Parathyroid adenoma (tissue), 2 donors: Measurements from ENCODE around the gene NR1I3.

Experiments
- H2AFZ ChIP-seq: fragments of 300-600 bp; sonication (generic); one replicate; pipeline ENCODE4 v1.7.0; 2017; ENCODE audit warnings: antibody characterized with exemption, mild to moderate bottlenecking
- H3K27ac ChIP-seq: fragments of 300-600 bp; sonication (generic); one replicate; pipeline ENCODE4 v1.7.0; 2017
- H3K27me3 ChIP-seq: fragments of 300-600 bp; sonication (generic); one replicate; pipeline ENCODE4 v1.7.0; 2017; ENCODE audit warnings: low read length; ENCODE audit not compliant: control insufficient read depth, insufficient read depth
- H3K36me3 ChIP-seq: fragments of 300-600 bp; sonication (generic); one replicate; pipeline ENCODE4 v1.7.0; 2017; ENCODE audit warnings: low read length; ENCODE audit not compliant: control insufficient read depth, insufficient read depth
- H3K4me1 ChIP-seq: fragments of 300-600 bp; sonication (generic); one replicate; pipeline ENCODE4 v1.7.0; 2017; ENCODE audit warnings: control low read depth
- H3K4me2 ChIP-seq: fragments of 300-600 bp; sonication (generic); one replicate; pipeline ENCODE4 v1.7.0; 2017; ENCODE audit warnings: low read length
- H3K4me3 ChIP-seq: fragments of 300-600 bp; sonication (generic); one replicate; pipeline ENCODE4 v1.7.0; 2017; ENCODE audit warnings: low read depth, low read length
- H3K79me2 ChIP-seq: fragments of 300-600 bp; sonication (generic); one replicate; pipeline ENCODE4 v1.7.0; 2017; ENCODE audit warnings: control low read depth
- H3K9ac ChIP-seq: fragments of 300-600 bp; sonication (generic); one replicate; pipeline ENCODE4 v1.7.0; 2017; ENCODE audit warnings: mild to moderate bottlenecking
- H3K9me3 ChIP-seq: fragments of 300-600 bp; sonication (generic); one replicate; pipeline ENCODE4 v1.7.0; 2017; ENCODE audit warnings: low read length; ENCODE audit not compliant: control insufficient read depth
- CTCF ChIP-seq: fragments of 300-600 bp; sonication (generic); IDR thresholded peaks from one replicate; pipeline ENCODE4 v1.7.0; 2017; ENCODE audit warnings: antibody characterized with exemption, mild to moderate bottlenecking
- donor health status: primary hyperparathyroidism.

Gene NR1I3

GRCh38 chr1:161241682-161242081, 3.7 kb upstream of the NR1I3 start:
- no peak overlapping the region for H3K4me2 ChIP-seq
- H2AFZ ChIP-seq: no peak overlapping the region
- no peaks in the 10 kb centered on the region for H3K36me3 ChIP-seq
- H3K4me3 ChIP-seq: no peak overlapping the region
- no peak overlapping the region for H3K9ac ChIP-seq
- H3K79me2 ChIP-seq: no peaks in the 10 kb centered on the region
- H3K27me3 ChIP-seq: no peaks in the 10 kb centered on the region
- H3K27ac ChIP-seq: no peak overlapping the region
- TF ChIP-seq CTCF: no peak
- no peaks in the 10 kb centered on the region for H3K4me1 ChIP-seq
- H3K9me3 ChIP-seq: no peaks in the 10 kb centered on the region

GRCh38 chr1:161235957-161236775, 1.8 kb downstream of the NR1I3 start:
- H3K9me3 ChIP-seq: no peaks in the 10 kb centered on the region
- no peaks in the 10 kb centered on the region for H3K79me2 ChIP-seq
- no peaks in the 10 kb centered on the region for H3K36me3 ChIP-seq
- H3K27ac ChIP-seq: no peak overlapping the region
- H3K4me1 ChIP-seq: no peaks in the 10 kb centered on the region
- no peak overlapping the region for H2AFZ ChIP-seq
- H3K4me2 ChIP-seq: no peak overlapping the region
- H3K4me3 ChIP-seq: no peak overlapping the region
- TF ChIP-seq CTCF: no peak
- no peak overlapping the region for H3K9ac ChIP-seq
- no peaks in the 10 kb centered on the region for H3K27me3 ChIP-seq

- Histone ChIP-seq H3K79me2 (no peaks in the 10 kb centered on the region), H3K27ac (no peak overlapping the region), H3K36me3 (no peaks in the 10 kb centered on the region), H3K9ac (no peak overlapping the region), H3K4me2 (no peak overlapping the region), H3K27me3 (no peaks in the 10 kb centered on the region), H3K4me3 (no peak overlapping the region), H2AFZ (no peak overlapping the region), H3K9me3 (no peaks in the 10 kb centered on the region), H3K4me1 (no peaks in the 10 kb centered on the region)
- no peak for TF ChIP-seq CTCF
Observed at GRCh38 chr1:161233102-161233501, 4.9 kb downstream of the NR1I3 start.

- H2AFZ ChIP-seq: no peak overlapping the region
- no peaks in the 10 kb centered on the region for H3K36me3 ChIP-seq
- H3K79me2 ChIP-seq: no peaks in the 10 kb centered on the region
- no peak overlapping the region for H3K4me2 ChIP-seq
- no peaks in the 10 kb centered on the region for H3K9me3 ChIP-seq
- H3K4me3 ChIP-seq: no peak overlapping the region
- H3K27me3 ChIP-seq: no peaks in the 10 kb centered on the region
- no peak overlapping the region for H3K9ac ChIP-seq
- no peak overlapping the region for H3K27ac ChIP-seq
- H3K4me1 ChIP-seq: peaks cover 5% of the 10 kb centered on the region
- no peak for TF ChIP-seq CTCF
Observed at GRCh38 chr1:161230762-161231161, 7.2 kb downstream of the NR1I3 start.

- no peak overlapping the region for H3K4me3 ChIP-seq
- H3K27ac ChIP-seq: no peak overlapping the region
- no peaks in the 10 kb centered on the region for H3K36me3 ChIP-seq
- no peak overlapping the region for H2AFZ ChIP-seq
- no peaks in the 10 kb centered on the region for H3K27me3 ChIP-seq
- peaks cover 5% of the 10 kb centered on the region for H3K4me1 ChIP-seq
- no peak overlapping the region for H3K9ac ChIP-seq
- H3K4me2 ChIP-seq: no peak overlapping the region
- TF ChIP-seq CTCF: no peak
- H3K9me3 ChIP-seq: no peaks in the 10 kb centered on the region
- H3K79me2 ChIP-seq: no peaks in the 10 kb centered on the region
Observed at GRCh38 chr1:161229896-161230295, 8.1 kb downstream of the NR1I3 start.
